CD4-positive, alpha-beta T cell (primary cell): Measurements from ENCODE around the gene KRTAP4-6. TPM values are rescaled to one million over a fixed set of nuclear protein-coding genes. Genes with fewer than 3 reads are reported as not detected.
"Not testable (repeated sequence)": the region's sequence is repeated elsewhere in the genome, so short reads cannot be mapped to it uniquely, and the experiment has no call there.

Source experiments
- ATAC-seq: fragments of 200-7000 bp; cut with Tn5 transposase; one replicate; pipeline ENCODE4 v1.10.0; 2022; ENCODE audit warnings: mild to moderate bottlenecking; ENCODE audit not compliant: poor library complexity
- CTCF ChIA-PET: fragments of 350-600 bp; sonication (Branson Sonifier 250); formaldehyde crosslinking; loops from one replicate; lab custom pipeline; 2021; ENCODE audit warnings: antibody characterized with exemption, inconsistent platforms; lab: Charles Lee
- POLR2A ChIA-PET: fragments of 350-600 bp; sonication (Branson Sonifier 250); formaldehyde crosslinking; loops from one replicate; lab custom pipeline; 2021; ENCODE audit warnings: antibody characterized with exemption, inconsistent platforms; lab: Charles Lee
- DNase-seq, 14 experiments: peaks; one replicate each; pipeline ENCODE4 v3.0.0-alpha.2; 2013 to 2020; ENCODE audit warnings: mixed read lengths in 2 of 14
- H3K27ac ChIP-seq, 2 donors: one replicate each; pipeline versions ENCODE4 v1.5.1 to v1.7.0; 2013; ENCODE audit warnings: low read length in 2 of 2, low read depth in 1 of 2, mild to moderate bottlenecking in 1 of 2
- H3K27me3 ChIP-seq, 2 experiments: 1 replicate in 1 of 2; 2 replicates in 1 of 2; pipeline versions ENCODE4 v1.6.1 to v1.7.0; 2013; ENCODE audit warnings: low read length in 2 of 2, control low read depth in 1 of 2, mild to moderate bottlenecking in 1 of 2, moderate library complexity in 1 of 2; ENCODE audit not compliant: insufficient read depth in 2 of 2, control insufficient read depth in 1 of 2
- H3K36me3 ChIP-seq: one replicate; pipeline ENCODE4 v1.6.1; 2013; ENCODE audit warnings: low read length, control low read depth; ENCODE audit not compliant: insufficient read depth
- H3K4me1 ChIP-seq: one replicate; pipeline ENCODE4 v1.6.1; 2013; ENCODE audit warnings: low read length, control low read depth; ENCODE audit not compliant: insufficient read depth
- H3K4me3 ChIP-seq: one replicate; pipeline ENCODE4 v1.5.1; 2013; ENCODE audit warnings: mild to moderate bottlenecking, low read length, moderate library complexity
- H3K9me3 ChIP-seq, 2 experiments: 1 replicate in 1 of 2; 2 replicates in 1 of 2; pipeline versions ENCODE4 v1.6.1 to v1.7.0; 2013; ENCODE audit warnings: low read length in 2 of 2, mild to moderate bottlenecking in 2 of 2, control low read depth in 1 of 2, moderate library complexity in 1 of 2; ENCODE audit not compliant: control insufficient read depth in 1 of 2, insufficient read depth in 1 of 2
- H3K27ac Mint-ChIP-seq: one replicate; pipeline ENCODE4 v1.8.0; 2020; ENCODE audit warnings: mixed read lengths
- H3K27me3 Mint-ChIP-seq: one replicate; pipeline ENCODE4 v1.8.0; 2021; ENCODE audit warnings: mixed read lengths
- H3K36me3 Mint-ChIP-seq: one replicate; pipeline ENCODE4 v1.8.0; 2021; ENCODE audit warnings: low read depth, mixed read lengths
- H3K4me1 Mint-ChIP-seq: one replicate; pipeline ENCODE4 v1.8.0; 2021; ENCODE audit warnings: low read depth, mixed read lengths
- H3K4me3 Mint-ChIP-seq: one replicate; pipeline ENCODE4 v1.8.0; 2020; ENCODE audit warnings: mild to moderate bottlenecking, mixed read lengths
- H3K9me3 Mint-ChIP-seq: one replicate; pipeline ENCODE4 v1.8.0; 2020; ENCODE audit warnings: mixed read lengths
- CTCF ChIP-seq: fragments of 200-600 bp; IDR thresholded peaks from one replicate; pipeline ENCODE4 v1.8.0; 2022; ENCODE audit warnings: antibody characterized with exemption, mild to moderate bottlenecking
- intact Hi-C, 2 experiments: fragments of 100-400 bp; cut with DNase I in 1 of 2; cut with micrococcal nuclease in 1 of 2; formaldehyde crosslinking; loops; one replicate each; pipeline versions ENCODE4 v1.15.1 to v1.9.0; 2023 to 2025; cut with DNase I, micrococcal nuclease
- total RNA-seq, 174 experiments: library from RNA in 2 of 174; stranded (reverse) in 2 of 174; gene quantifications; one replicate each; pipeline ENCODE4 v1.2.3 and lab custom pipeline; 2021 to 2026

Gene KRTAP4-6
- total RNA-seq, 2 experiments from 2014 or later = not detected

- Histone ChIP-seq H3K4me1 (peaks cover 6% of the 10 kb centered on the region), H3K36me3 (no peaks in the 10 kb centered on the region), H3K27me3 (no peaks in the 10 kb centered on the region), H3K4me3 (no peak overlapping the region), H3K9me3 (no peaks in the 10 kb centered on the region), H3K27ac (no peak overlapping the region)
- Mint-ChIP-seq H3K27ac (no peak overlapping the region), H3K9me3 (peaks cover 1% of the 10 kb centered on the region), H3K4me3 (no peak overlapping the region), H3K27me3 (no peaks in the 10 kb centered on the region), H3K36me3 (no peaks in the 10 kb centered on the region), H3K4me1 (peaks cover 31% of the 10 kb centered on the region)
- CTCF ChIA-PET = no interaction called here
- DNase-seq (peak in 1 of 14 experiments; percentile 14), ATAC-seq (no peak)
- intact Hi-C loops = no loop called here
- no peak for TF ChIP-seq CTCF
- POLR2A ChIA-PET = interaction anchor here (1.1 kb wide), 1 partner anchor 102 kb away, joined by 3 read pairs; no protein-coding TSS in a partner anchor
Observed at GRCh38 chr17:41116297-41116696, 24.0 kb downstream of the KRTAP4-6 start.

- no peaks in the 10 kb centered on the region for H3K36me3 ChIP-seq
- no peaks in the 10 kb centered on the region for H3K36me3 Mint-ChIP-seq
- peaks cover 9% of the 10 kb centered on the region for H3K4me1 Mint-ChIP-seq
- peaks cover 3% of the 10 kb centered on the region for H3K4me1 ChIP-seq
- H3K27ac Mint-ChIP-seq = no peak overlapping the region
- ATAC-seq (no peak), DNase-seq (no peak)
- H3K27me3 Mint-ChIP-seq = peaks cover 9% of the 10 kb centered on the region
- no peaks in the 10 kb centered on the region for H3K27me3 ChIP-seq
- no peaks in the 10 kb centered on the region for H3K9me3 ChIP-seq
- H3K27ac ChIP-seq = no peak overlapping the region
- CTCF ChIA-PET = no interaction called here
- H3K9me3 Mint-ChIP-seq = peaks cover 1% of the 10 kb centered on the region
- H3K4me3 ChIP-seq = no peak overlapping the region
- no peak overlapping the region for H3K4me3 Mint-ChIP-seq
- intact Hi-C loops = no loop called here
- no peak for TF ChIP-seq CTCF
- POLR2A ChIA-PET = no interaction called here
Observed at GRCh38 chr17:41111151-41111885, 29.0 kb downstream of the KRTAP4-6 start.

- H3K27ac Mint-ChIP-seq, DNase-seq, ATAC-seq, intact Hi-C loops, H3K27me3 ChIP-seq, H3K36me3 ChIP-seq, H3K27ac ChIP-seq, H3K9me3 ChIP-seq, H3K4me1 ChIP-seq, H3K4me3 ChIP-seq, H3K9me3 Mint-ChIP-seq, POLR2A ChIA-PET, H3K36me3 Mint-ChIP-seq, H3K4me1 Mint-ChIP-seq, CTCF ChIA-PET, H3K4me3 Mint-ChIP-seq: not testable (repeated sequence)
- H3K27me3 Mint-ChIP-seq = peaks cover 14% of the 10 kb centered on the region
Observed at GRCh38 chr17:41108728-41109386, 31.5 kb downstream of the KRTAP4-6 start.
